Measurements from ENCODE around the gene SAMD3.

- no peak for TF ChIP-seq CTCF (IDR thresholded peaks at IDR 0.05; ENCODE audit: control extremely low read depth in 1 of 3, insufficient read depth in 1 of 3, low read depth in 1 of 3, low read length in 3 of 3)
- no peak for TF ChIP-seq NRF1 (IDR thresholded peaks at IDR 0.05; ENCODE audit: low read depth, low read length)
- no peak for TF ChIP-seq POLR2A (IDR thresholded peaks at IDR 0.05; ENCODE audit: control extremely low read depth in 1 of 2, low read depth in 2 of 2, low read length in 2 of 2)
- no peak for TF ChIP-seq JUN (IDR thresholded peaks at IDR 0.05; ENCODE audit: low read depth, low read length)
- no peak for TF ChIP-seq POLR2AphosphoS5 (IDR thresholded peaks at IDR 0.05; ENCODE audit: low read depth, low read length)
These were observed 17.0 kb upstream of the SAMD3 start for GRCh38 chr6:130239755-130240154.

All from H1 (cell line).